ENCODE results near the gene FAM222B. TPM values are rescaled to one million over a fixed set of nuclear protein-coding genes. Genes with fewer than 3 reads are reported as not detected.

Gene FAM222B, protein sequence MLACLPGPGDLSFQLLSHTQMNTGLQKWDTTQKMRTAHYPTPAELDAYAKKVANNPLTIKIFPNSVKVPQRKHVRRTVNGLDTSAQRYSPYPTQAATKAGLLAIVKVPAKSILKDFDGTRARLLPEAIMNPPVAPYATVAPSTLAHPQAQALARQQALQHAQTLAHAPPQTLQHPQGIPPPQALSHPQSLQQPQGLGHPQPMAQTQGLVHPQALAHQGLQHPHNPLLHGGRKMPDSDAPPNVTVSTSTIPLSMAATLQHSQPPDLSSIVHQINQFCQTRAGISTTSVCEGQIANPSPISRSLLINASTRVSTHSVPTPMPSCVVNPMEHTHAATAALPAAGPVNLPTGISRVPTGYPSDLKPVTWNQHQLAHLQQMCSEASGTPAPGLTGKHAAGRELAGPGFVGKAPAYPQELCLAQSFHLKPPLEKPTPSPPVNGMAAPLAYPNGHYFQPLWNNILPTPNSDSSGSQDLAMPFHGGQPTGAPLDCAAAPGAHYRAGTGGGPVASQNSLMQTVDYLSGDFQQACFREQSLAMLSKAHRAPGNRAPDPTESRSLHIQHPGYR
- 45.7 TPM for polyA plus RNA-seq (2013, experiment 1 of 2)
- polyA plus RNA-seq (2013, experiment 2 of 2), result 57.8 TPM

- H3K27ac ChIP-seq (ENCODE audit: low read depth, low read length), result peak within 1 kb of the TSS; percentile 45
Observed at GRCh38 chr17:28842282-28843012, at the start of gene FAM222B. Gene FAM222B, minus strand, starts transcription at chr17:28842790. Its CDS starts 76,123 bp downstream, at chr17:28766667.

GRCh38 chr17:28892024-28892423, 49.4 kb upstream of the FAM222B start:
- Histone ChIP-seq H3K27ac (ENCODE audit: low read depth, low read length) (no peak overlapping the region), H3K4me3 (ENCODE audit: low read length) (no peak overlapping the region)

More at GRCh38 chr17:28842282-28843012, at the start of gene FAM222B:
- H3K9ac ChIP-seq (ENCODE audit: low read depth, low read length), result peak within 1 kb of the TSS; percentile 83
- no peaks in the 10 kb centered on the region for H3K36me3 ChIP-seq (ENCODE audit: insufficient read depth, low read length)
- no peaks in the 10 kb centered on the region for H3K4me1 ChIP-seq (ENCODE audit: insufficient read depth, low read length)
- peak within 1 kb of the TSS; percentile 91 for H3K4me3 ChIP-seq (ENCODE audit: low read length)
- H3K27me3 ChIP-seq (ENCODE audit: insufficient read depth, low read length), result no peaks in the 10 kb centered on the region
- no peaks in the 10 kb centered on the region for H3K9me3 ChIP-seq (ENCODE audit: insufficient read depth, low read depth, low read length)
- WGBS, result under 1% methylated on average over 44 of the region's 44 CpGs

GRCh38 chr17:28891201-28891600, 48.6 kb upstream of the FAM222B start:
- no peaks in the 10 kb centered on the region for H3K27me3 ChIP-seq (ENCODE audit: insufficient read depth, low read length)
- peaks cover 6% of the 10 kb centered on the region; the same call in 1 of the 2 replicates for H3K36me3 ChIP-seq (ENCODE audit: insufficient read depth, low read length)
- no peaks in the 10 kb centered on the region for H3K9me3 ChIP-seq (ENCODE audit: insufficient read depth, low read depth, low read length)
- H3K4me1 ChIP-seq (ENCODE audit: insufficient read depth, low read length), result peaks cover 6% of the 10 kb centered on the region
- no peak overlapping the region for H3K9ac ChIP-seq (ENCODE audit: low read depth, low read length)
- no peak overlapping the region for H3K4me3 ChIP-seq (ENCODE audit: low read length)
- no peak overlapping the region for H3K27ac ChIP-seq (ENCODE audit: low read depth, low read length)
- 94% methylated on average over 1 of the region's 1 CpG for WGBS

More at GRCh38 chr17:28892024-28892423, 49.4 kb upstream of the FAM222B start:
- no peak overlapping the region for H3K9ac ChIP-seq (ENCODE audit: low read depth, low read length)
- WGBS, result 90% methylated on average over 4 of the region's 4 CpGs
- no peaks in the 10 kb centered on the region for H3K9me3 ChIP-seq (ENCODE audit: insufficient read depth, low read depth, low read length)
- peaks cover 6% of the 10 kb centered on the region; the same call in 1 of the 2 replicates for H3K36me3 ChIP-seq (ENCODE audit: insufficient read depth, low read length)
- peaks cover 8% of the 10 kb centered on the region for H3K4me1 ChIP-seq (ENCODE audit: insufficient read depth, low read length)
- H3K27me3 ChIP-seq (ENCODE audit: insufficient read depth, low read length), result no peaks in the 10 kb centered on the region

DNA sequence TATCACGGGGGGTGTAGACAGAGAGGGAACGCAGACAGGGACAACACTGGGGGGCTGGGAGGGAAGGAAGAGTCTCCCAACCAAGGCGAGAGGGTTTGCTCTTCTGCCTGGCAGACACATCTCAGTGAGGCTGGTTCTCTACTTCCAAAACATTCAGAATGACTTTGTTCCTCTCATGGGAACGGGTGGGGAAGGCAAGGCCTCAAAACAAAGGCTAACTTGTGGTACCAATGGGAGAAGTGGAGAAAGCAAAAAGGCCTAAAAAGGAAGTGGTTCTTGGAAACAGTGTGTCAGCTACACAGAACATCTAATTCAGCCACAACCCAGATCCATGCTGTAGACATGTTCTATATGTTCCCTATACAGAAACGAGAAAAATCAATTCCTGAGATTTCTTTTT, 47.4 kb upstream of the FAM222B start:
- Histone ChIP-seq H3K4me1 (ENCODE audit: insufficient read depth, low read length) (no peaks in the 10 kb centered on the region), H3K9ac (ENCODE audit: low read depth, low read length) (no peak overlapping the region), H3K36me3 (ENCODE audit: insufficient read depth, low read length) (peaks cover 12% of the 10 kb centered on the region; the same call in 1 of the 2 replicates), H3K9me3 (ENCODE audit: insufficient read depth, low read depth, low read length) (no peaks in the 10 kb centered on the region), H3K27ac (ENCODE audit: low read depth, low read length) (no peak overlapping the region), H3K27me3 (ENCODE audit: insufficient read depth, low read length) (no peaks in the 10 kb centered on the region), H3K4me3 (ENCODE audit: low read length) (no peak overlapping the region)
- WGBS, result 96% methylated on average over 5 of the region's 5 CpGs

DNA sequence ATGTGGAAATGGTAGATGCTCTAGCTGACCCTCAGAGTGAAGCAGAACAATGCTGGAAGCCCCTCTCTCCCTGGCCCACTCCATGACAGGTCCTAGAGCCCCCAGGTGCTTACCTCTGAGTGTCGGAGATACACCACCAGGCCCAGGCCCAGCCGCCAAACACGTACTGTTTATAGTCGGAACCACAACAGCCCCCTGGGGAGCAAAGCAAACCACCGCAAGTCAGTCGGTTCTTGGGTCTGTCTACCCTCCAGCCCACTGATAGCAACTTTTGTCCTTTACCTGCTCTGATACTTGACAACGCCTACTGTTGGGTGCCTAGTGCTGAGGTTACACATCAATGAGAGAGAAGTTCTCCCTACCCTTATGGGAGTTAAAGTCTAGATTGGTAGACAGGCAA, 46.2 kb upstream of the FAM222B start:
- no peak overlapping the region for H3K4me3 ChIP-seq (ENCODE audit: low read length)
- H3K9ac ChIP-seq (ENCODE audit: low read depth, low read length), result no peak overlapping the region
- no peaks in the 10 kb centered on the region for H3K4me1 ChIP-seq (ENCODE audit: insufficient read depth, low read length)
- H3K9me3 ChIP-seq (ENCODE audit: insufficient read depth, low read depth, low read length), result no peaks in the 10 kb centered on the region
- H3K36me3 ChIP-seq (ENCODE audit: insufficient read depth, low read length), result peaks cover 12% of the 10 kb centered on the region; the same call in 1 of the 2 replicates
- no peak overlapping the region for H3K27ac ChIP-seq (ENCODE audit: low read depth, low read length)
- H3K27me3 ChIP-seq (ENCODE audit: insufficient read depth, low read length), result no peaks in the 10 kb centered on the region
- WGBS, result 86% methylated on average over 7 of the region's 7 CpGs

DNA sequence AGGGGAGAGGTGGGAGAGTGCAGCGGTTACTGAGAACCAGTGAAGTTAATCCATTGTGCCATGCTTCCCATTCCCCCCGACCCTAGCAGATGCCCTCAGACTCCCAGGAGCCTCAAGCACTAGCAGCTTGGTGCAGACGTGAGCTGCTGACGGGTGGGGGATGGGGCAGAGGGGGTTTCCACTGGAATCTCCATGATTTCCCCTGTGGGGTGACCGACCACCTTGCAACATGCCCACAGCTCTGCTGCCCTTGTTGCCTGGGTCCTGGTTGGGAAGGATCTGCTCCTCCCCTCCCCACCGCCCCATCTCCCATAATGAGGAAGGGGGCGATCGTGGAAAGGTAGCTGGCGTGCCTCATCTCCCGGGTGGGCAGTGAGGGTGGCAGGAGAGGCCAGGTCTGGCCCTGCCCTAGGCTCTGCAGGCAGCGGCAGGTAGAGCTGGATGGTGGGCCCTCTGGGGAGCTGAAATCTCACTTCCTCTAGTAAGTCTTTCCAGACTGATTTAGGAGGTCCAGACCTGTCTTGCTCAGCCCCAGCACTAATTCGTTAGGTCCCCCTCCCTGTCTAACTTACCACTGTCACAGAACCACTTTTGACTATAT, 45.4 kb upstream of the FAM222B start:
- Histone ChIP-seq H3K27me3 (ENCODE audit: insufficient read depth, low read length) (no peaks in the 10 kb centered on the region), H3K27ac (ENCODE audit: low read depth, low read length) (no peak overlapping the region), H3K9ac (ENCODE audit: low read depth, low read length) (no peak overlapping the region), H3K4me3 (ENCODE audit: low read length) (no peak overlapping the region), H3K36me3 (ENCODE audit: insufficient read depth, low read length) (peaks cover 14% of the 10 kb centered on the region; the same call in 1 of the 2 replicates), H3K4me1 (ENCODE audit: insufficient read depth, low read length) (no peaks in the 10 kb centered on the region), H3K9me3 (ENCODE audit: insufficient read depth, low read depth, low read length) (no peaks in the 10 kb centered on the region)
- 86% methylated on average over 11 of the region's 12 CpGs for WGBS

DNA sequence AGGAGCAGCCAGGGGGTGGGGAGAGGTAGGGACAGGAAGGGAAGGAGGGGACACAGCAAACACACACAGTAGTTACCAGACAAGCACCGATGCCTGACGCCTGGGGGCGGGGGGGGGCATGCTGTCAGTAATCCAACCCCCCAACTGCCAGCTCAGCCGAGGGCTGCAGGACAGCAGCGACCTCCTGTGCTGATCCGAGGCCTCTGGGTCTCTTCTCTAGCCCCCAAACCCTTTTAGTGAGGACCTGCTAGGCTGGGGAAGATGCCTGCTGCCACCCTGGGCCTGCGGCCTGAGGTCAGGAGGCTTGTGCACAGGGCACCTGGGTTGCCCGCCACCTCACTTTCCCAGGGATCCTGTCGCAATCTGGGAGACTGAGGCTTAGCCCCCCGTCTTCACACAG, 43.4 kb upstream of the FAM222B start:
- 81% methylated on average over 10 of the region's 10 CpGs for WGBS
- Histone ChIP-seq H3K9me3 (ENCODE audit: insufficient read depth, low read depth, low read length) (no peaks in the 10 kb centered on the region), H3K9ac (ENCODE audit: low read depth, low read length) (no peak overlapping the region), H3K27me3 (ENCODE audit: insufficient read depth, low read length) (no peaks in the 10 kb centered on the region), H3K27ac (ENCODE audit: low read depth, low read length) (no peak overlapping the region), H3K36me3 (ENCODE audit: insufficient read depth, low read length) (peaks cover 30% of the 10 kb centered on the region), H3K4me1 (ENCODE audit: insufficient read depth, low read length) (no peaks in the 10 kb centered on the region), H3K4me3 (ENCODE audit: low read length) (no peak overlapping the region)

GRCh38 chr17:28885363-28885762, 42.8 kb upstream of the FAM222B start:
- Histone ChIP-seq H3K27ac (ENCODE audit: low read depth, low read length) (no peak overlapping the region), H3K4me3 (ENCODE audit: low read length) (no peak overlapping the region), H3K9ac (ENCODE audit: low read depth, low read length) (no peak overlapping the region), H3K27me3 (ENCODE audit: insufficient read depth, low read length) (no peaks in the 10 kb centered on the region), H3K4me1 (ENCODE audit: insufficient read depth, low read length) (no peaks in the 10 kb centered on the region), H3K36me3 (ENCODE audit: insufficient read depth, low read length) (peaks cover 35% of the 10 kb centered on the region), H3K9me3 (ENCODE audit: insufficient read depth, low read depth, low read length) (no peaks in the 10 kb centered on the region)
- 95% methylated on average over 4 of the region's 4 CpGs for WGBS

GRCh38 chr17:28883967-28884702, 41.5 kb upstream of the FAM222B start:
- peaks cover 40% of the 10 kb centered on the region for H3K36me3 ChIP-seq (ENCODE audit: insufficient read depth, low read length)
- H3K4me1 ChIP-seq (ENCODE audit: insufficient read depth, low read length), result no peaks in the 10 kb centered on the region
- no peaks in the 10 kb centered on the region for H3K27me3 ChIP-seq (ENCODE audit: insufficient read depth, low read length)
- no peak overlapping the region for H3K9ac ChIP-seq (ENCODE audit: low read depth, low read length)
- H3K9me3 ChIP-seq (ENCODE audit: insufficient read depth, low read depth, low read length), result no peaks in the 10 kb centered on the region
- no peak overlapping the region for H3K27ac ChIP-seq (ENCODE audit: low read depth, low read length)
- 93% methylated on average over 27 of the region's 27 CpGs for WGBS
- H3K4me3 ChIP-seq (ENCODE audit: low read length), result no peak overlapping the region

DNA sequence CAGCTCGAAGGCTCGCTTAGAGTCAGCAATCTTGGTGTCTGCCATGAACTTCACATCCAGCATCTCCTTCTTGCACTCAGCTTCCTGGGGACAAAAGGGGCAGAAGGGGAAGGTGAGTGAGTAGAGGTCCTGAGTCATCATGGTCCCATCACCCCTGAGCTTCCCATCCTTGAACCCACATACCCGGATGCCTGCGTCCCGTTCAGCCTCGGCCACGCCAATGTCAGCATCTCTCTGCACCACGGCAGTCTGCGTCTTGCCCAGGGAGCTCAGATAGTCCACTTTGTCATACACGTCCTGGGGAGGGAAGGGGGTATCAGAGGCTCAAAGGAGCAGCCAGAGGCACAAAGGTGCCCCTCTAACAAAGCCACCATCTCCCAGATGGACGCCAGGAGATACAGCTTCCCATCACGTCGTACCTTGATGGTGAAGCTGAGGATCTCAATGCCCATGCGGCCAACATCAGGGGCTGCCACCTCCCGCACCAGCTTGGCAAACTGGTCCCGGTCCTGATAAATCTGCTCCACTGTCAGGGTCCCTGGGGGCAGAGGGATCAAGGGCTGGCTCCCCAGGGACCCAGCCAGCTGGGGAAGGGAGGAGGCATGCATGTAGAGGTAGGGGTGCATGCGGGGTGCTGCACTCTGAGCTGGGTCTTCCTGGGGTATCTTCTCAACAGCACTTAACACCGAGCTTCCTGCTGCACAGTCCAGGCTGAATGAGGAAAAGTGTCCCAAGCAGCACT, 39.7 kb upstream of the FAM222B start:
- H3K27me3 ChIP-seq (ENCODE audit: insufficient read depth, low read length), result no peaks in the 10 kb centered on the region
- peaks cover 45% of the 10 kb centered on the region for H3K36me3 ChIP-seq (ENCODE audit: insufficient read depth, low read length)
- peaks cover 2% of the 10 kb centered on the region; the same call in 1 of the 2 replicates for H3K9me3 ChIP-seq (ENCODE audit: insufficient read depth, low read depth, low read length)
- H3K4me1 ChIP-seq (ENCODE audit: insufficient read depth, low read length), result no peaks in the 10 kb centered on the region
- no peak overlapping the region for H3K4me3 ChIP-seq (ENCODE audit: low read length)
- no peak overlapping the region for H3K9ac ChIP-seq (ENCODE audit: low read depth, low read length)
- H3K27ac ChIP-seq (ENCODE audit: low read depth, low read length), result no peak overlapping the region
- WGBS, result 96% methylated on average over 18 of the region's 18 CpGs

All from HUES64 (cell line).